DOHH2 (cell line): ENCODE measurements around the gene GHRH.

Experiments used
- EZH2phosphoT487 ChIP-seq: fragments of 200-600 bp; sonication (generic); IDR thresholded peaks from 2 replicates; pipeline ENCODE4 v1.6.1; 2017; ENCODE audit warnings: borderline replicate concordance, mild to moderate bottlenecking, antibody characterized with exemption, low read length, moderate library complexity, mixed read lengths
- TF ChIP-seq, protein P1 (sequence below): fragments of 200-600 bp; sonication (generic); IDR thresholded peaks from one replicate; pipeline ENCODE4 v1.5.1; 2014; ENCODE audit warnings: antibody characterized with exemption, mild to moderate bottlenecking, low read depth, low read length; ENCODE audit not compliant: poor library complexity, severe bottlenecking

DNA sequence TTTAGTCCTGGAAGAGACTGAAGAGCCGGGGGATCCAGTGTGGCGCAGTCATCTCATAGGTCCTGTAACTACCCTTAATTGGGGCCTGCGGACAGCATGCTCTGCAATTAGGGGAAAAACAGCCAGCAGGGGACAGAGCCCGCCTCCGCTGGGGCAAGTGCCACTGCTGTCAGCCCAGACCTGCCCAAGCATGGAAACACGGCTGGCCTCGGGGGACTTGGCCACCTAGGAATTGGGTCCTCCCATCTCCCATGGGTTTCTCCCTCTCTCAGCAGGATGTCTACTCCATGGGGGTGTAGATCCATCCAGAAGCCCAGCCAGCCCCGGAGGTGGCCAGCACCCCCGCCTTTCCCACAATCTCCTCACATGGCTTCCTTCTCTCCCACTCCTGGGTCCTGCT lies 3.6 kb downstream of the GHRH start:
- TF ChIP-seq, protein P1, sequence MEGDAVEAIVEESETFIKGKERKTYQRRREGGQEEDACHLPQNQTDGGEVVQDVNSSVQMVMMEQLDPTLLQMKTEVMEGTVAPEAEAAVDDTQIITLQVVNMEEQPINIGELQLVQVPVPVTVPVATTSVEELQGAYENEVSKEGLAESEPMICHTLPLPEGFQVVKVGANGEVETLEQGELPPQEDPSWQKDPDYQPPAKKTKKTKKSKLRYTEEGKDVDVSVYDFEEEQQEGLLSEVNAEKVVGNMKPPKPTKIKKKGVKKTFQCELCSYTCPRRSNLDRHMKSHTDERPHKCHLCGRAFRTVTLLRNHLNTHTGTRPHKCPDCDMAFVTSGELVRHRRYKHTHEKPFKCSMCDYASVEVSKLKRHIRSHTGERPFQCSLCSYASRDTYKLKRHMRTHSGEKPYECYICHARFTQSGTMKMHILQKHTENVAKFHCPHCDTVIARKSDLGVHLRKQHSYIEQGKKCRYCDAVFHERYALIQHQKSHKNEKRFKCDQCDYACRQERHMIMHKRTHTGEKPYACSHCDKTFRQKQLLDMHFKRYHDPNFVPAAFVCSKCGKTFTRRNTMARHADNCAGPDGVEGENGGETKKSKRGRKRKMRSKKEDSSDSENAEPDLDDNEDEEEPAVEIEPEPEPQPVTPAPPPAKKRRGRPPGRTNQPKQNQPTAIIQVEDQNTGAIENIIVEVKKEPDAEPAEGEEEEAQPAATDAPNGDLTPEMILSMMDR, result no peak
- TF ChIP-seq EZH2phosphoT487, result no peak
